H1 (cell line): ENCODE measurements around the gene PGAM2. TPM values are rescaled to one million over a fixed set of nuclear protein-coding genes. Genes with fewer than 3 reads are reported as not detected.

Source experiments
- CEBPB ChIP-seq: IDR thresholded peaks from 2 replicates; pipeline ENCODE4 v1.6.1; 2012; ENCODE audit warnings: low read depth, low read length
- HDAC6 ChIP-seq: IDR thresholded peaks from one replicate; pipeline ENCODE4 v1.7.1; 2012; ENCODE audit warnings: low read depth, mild to moderate bottlenecking, inconsistent platforms, low read length, moderate library complexity
- JUN ChIP-seq: IDR thresholded peaks from 2 replicates; pipeline ENCODE4 v1.6.1; 2011; ENCODE audit warnings: low read depth, mild to moderate bottlenecking, improper control_type of control experiment, low read length
- POLR2A ChIP-seq, 2 experiments: IDR thresholded peaks; 1 replicate in 1 of 2; 2 replicates in 1 of 2; pipeline ENCODE4 v1.6.1; 2011; ENCODE audit warnings: low read depth in 2 of 2, low read length in 2 of 2, mild to moderate bottlenecking in 2 of 2; ENCODE audit errors: control extremely low read depth in 1 of 2
- RAD21 ChIP-seq, 2 experiments: IDR thresholded peaks in 1 of 2; conservative IDR thresholded peaks in 1 of 2; 2 replicates each; pipeline ENCODE4 v1.6.1; 2011; ENCODE audit warnings: low read depth in 2 of 2, low read length in 2 of 2, improper control_type of control experiment in 1 of 2, inconsistent platforms in 1 of 2, mild to moderate bottlenecking in 1 of 2, moderate library complexity in 1 of 2
- SIN3A ChIP-seq, 2 experiments: IDR thresholded peaks in 1 of 2; conservative IDR thresholded peaks in 1 of 2; 2 replicates each; pipeline ENCODE4 v1.6.1; 2011 to 2012; ENCODE audit warnings: low read length in 2 of 2, improper control_type of control experiment in 1 of 2, low read depth in 1 of 2, mild to moderate bottlenecking in 1 of 2
- SIX5 ChIP-seq: IDR thresholded peaks from 2 replicates; pipeline ENCODE4 v1.6.1; 2011; ENCODE audit warnings: mild to moderate bottlenecking, low read depth, low read length
- TAF7 ChIP-seq: optimal IDR thresholded peaks from 2 replicates; pipeline ENCODE3; 2011; ENCODE audit warnings: low read depth, mild to moderate bottlenecking, inconsistent platforms, low read length, moderate library complexity, borderline replicate concordance
- polyA plus RNA-seq, 7 experiments: library from polyadenylated mRNA; depleted of rRNA in 3 of 7; stranded (reverse) in 5 of 7; unstranded in 2 of 7; fragments of >200 nt in 5 of 7; fragments of 200-250 nt in 2 of 7; gene quantifications; 1 replicate in 5 of 7; 2 replicates in 1 of 7; 4 replicates in 1 of 7; pipeline versions ENCODE4 v1.2.1 to v1.2.3, GENCODE V29; 2011 to 2013; ENCODE audit warnings: missing spikeins in 2 of 7, mixed read lengths in 2 of 7
- total RNA-seq: library from RNA; stranded (reverse); fragmentation: NEBNext Ultra II Directional; extraction: Animal tissue kit (Norgen Biotek cat#: 25700); gene quantifications from 2 replicates; pipeline ENCODE4 v1.2.1, GENCODE V29; 2021
- TF ChIP-seq, protein P1 (sequence below): IDR thresholded peaks from 2 replicates; pipeline ENCODE4 v1.6.1; 2011; ENCODE audit warnings: low read depth, mild to moderate bottlenecking, low read length; ENCODE audit not compliant: insufficient read depth

The PGAM2 gene
- total and polyA plus RNA-seq, 2 of the 8 experiments (the other 6 are each of a cell fraction or from before 2014, with no cell fraction given) = 2.1 to 2.9 TPM

DNA sequence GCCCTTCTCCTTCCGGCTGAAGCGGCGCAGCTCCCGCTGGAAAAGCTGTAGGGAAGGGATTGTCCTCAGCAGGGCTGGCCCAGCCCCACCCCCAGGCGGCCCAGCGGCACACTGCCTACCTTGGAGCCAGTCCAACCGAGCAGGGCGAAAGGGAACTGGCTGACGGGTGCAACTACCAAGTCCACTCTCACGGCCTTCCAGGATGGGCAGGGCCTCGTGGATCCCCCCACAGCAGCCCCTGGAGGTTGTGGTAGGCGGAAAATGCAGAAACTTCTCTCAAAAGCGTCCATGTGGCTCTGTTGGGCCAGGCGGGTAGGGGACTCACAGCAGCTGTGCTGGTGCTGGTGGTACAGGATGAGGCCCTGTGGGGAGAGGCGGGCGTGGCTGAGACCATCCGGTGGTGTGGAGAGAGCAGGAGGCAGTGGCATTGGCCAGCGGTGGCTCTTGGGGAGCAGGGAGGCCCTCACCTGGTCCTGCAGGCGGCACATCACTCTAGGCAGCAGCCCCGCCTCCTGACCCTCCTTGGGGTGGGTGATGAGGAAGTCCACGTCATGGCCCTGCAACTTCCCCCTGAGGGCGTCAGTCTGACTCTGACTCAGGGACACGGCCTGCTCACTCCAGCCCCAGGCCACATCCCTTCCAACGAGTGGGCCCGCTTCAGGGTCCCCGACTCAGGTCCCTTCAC is 8.4 kb upstream of the PGAM2 start (continued):
- TF ChIP-seq SIN3A (conservative IDR thresholded peaks at IDR 0.05 in 1 of 2, IDR thresholded peaks at IDR 0.05 in 1 of 2; ENCODE audit: low read depth in 1 of 2, low read length in 2 of 2) = no peak
- no peak for TF ChIP-seq CEBPB
- TF ChIP-seq SIX5 = no peak
- no peak for TF ChIP-seq RAD21 (IDR thresholded peaks at IDR 0.05 in 1 of 2, conservative IDR thresholded peaks at IDR 0.05 in 1 of 2; ENCODE audit: low read depth in 2 of 2, low read length in 2 of 2)
- TF ChIP-seq POLR2A (IDR thresholded peaks at IDR 0.05; ENCODE audit: control extremely low read depth in 1 of 2, low read depth in 2 of 2, low read length in 2 of 2) = no peak
- no peak for TF ChIP-seq TAF7
- TF ChIP-seq JUN = no peak
- TF ChIP-seq, protein P1, sequence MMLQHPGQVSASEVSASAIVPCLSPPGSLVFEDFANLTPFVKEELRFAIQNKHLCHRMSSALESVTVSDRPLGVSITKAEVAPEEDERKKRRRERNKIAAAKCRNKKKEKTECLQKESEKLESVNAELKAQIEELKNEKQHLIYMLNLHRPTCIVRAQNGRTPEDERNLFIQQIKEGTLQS = no peak
- no peak for TF ChIP-seq HDAC6
